ENCODE measurements around the gene ENDOD1. TPM values are rescaled to one million over a fixed set of nuclear protein-coding genes. Genes with fewer than 3 reads are reported as not detected.
A peak's percentile ranks its signal among the peaks of the same experiment; 100 is the strongest.

Gene ENDOD1
- total RNA-seq, 1 donor from 2014 or later: 30.4 TPM

DNA sequence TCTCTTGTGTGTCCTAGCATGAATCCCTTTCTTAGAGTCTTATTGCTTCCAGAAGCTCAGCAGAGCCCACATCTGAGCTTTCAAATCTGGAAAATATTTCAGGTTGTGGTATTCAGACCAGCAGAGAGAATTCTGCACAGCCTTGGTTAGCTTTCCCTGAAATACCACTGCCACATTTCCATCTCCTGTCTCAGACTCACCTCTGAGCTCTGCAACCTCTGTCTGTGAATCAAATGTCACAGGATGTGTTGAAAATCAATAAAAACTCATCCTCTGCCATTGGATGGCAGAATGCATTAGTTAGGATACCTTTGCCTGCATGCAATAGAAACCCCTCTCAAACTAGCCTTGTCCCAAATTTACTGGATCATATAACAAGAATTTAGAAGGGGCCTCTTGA is 47.7 kb downstream of the ENDOD1 start:
- no peaks in the 10 kb centered on the region for H3K4me1 ChIP-seq
- H3K9me3 ChIP-seq: no peaks in the 10 kb centered on the region
- intact Hi-C loops (cut with DNase I): no loop called here
- H3K4me3 ChIP-seq: no peak overlapping the region
- no peaks in the 10 kb centered on the region for H3K36me3 ChIP-seq
- no peak overlapping the region for H3K27ac ChIP-seq
- DNase-seq (no peak), ATAC-seq (no peak)
- no peaks in the 10 kb centered on the region for H3K27me3 ChIP-seq (ENCODE audit: low read depth)
- no peak for TF ChIP-seq CTCF (IDR thresholded peaks at IDR 0.05)

- no peak overlapping the region for H3K27ac ChIP-seq
- intact Hi-C loops (cut with DNase I): no loop called here
- no peaks in the 10 kb centered on the region for H3K9me3 ChIP-seq
- TF ChIP-seq CTCF (IDR thresholded peaks at IDR 0.05): no peak
- no peaks in the 10 kb centered on the region for H3K4me1 ChIP-seq
- H3K4me3 ChIP-seq: no peak overlapping the region
- DNase-seq (no peak), ATAC-seq (peak; percentile 43 to 48)
- H3K27me3 ChIP-seq (ENCODE audit: low read depth): no peaks in the 10 kb centered on the region
- H3K36me3 ChIP-seq: no peaks in the 10 kb centered on the region
Observed at GRCh38 chr11:95138448-95138847, 48.8 kb downstream of the ENDOD1 start.

- H3K9me3 ChIP-seq: no peaks in the 10 kb centered on the region
- H3K27ac ChIP-seq: no peak overlapping the region
- no peaks in the 10 kb centered on the region for H3K27me3 ChIP-seq (ENCODE audit: low read depth)
- no peak for TF ChIP-seq CTCF (IDR thresholded peaks at IDR 0.05)
- no peaks in the 10 kb centered on the region for H3K4me1 ChIP-seq
- DNase-seq: no peak
- intact Hi-C loops (cut with DNase I): no loop called here
- no peak for ATAC-seq
- H3K36me3 ChIP-seq: no peaks in the 10 kb centered on the region
- no peak overlapping the region for H3K4me3 ChIP-seq
Observed at GRCh38 chr11:95140397-95141033, 50.9 kb downstream of the ENDOD1 start.

DNA sequence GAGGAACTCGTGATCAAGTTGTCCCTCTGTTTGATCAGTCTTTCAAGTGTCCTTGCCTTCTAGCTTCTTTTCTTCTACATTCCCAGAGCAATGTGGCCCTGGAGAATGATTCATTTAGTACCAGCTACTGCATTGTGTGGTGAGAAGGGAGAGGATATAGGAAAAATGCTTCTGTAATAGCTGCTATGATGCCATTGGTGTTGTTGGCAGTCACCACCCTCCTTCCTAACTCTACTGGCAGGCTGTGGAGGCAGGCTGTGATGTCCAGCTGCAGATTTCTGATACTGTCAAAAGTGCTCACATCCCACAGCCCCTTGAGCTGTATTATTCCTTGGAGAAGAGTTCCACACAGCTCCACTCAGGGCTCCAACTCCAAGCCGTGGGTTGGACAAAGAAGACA is 52.8 kb downstream of the ENDOD1 start:
- no peak for ATAC-seq
- intact Hi-C loops (cut with DNase I): no loop called here
- no peaks in the 10 kb centered on the region for H3K27me3 ChIP-seq (ENCODE audit: low read depth)
- TF ChIP-seq CTCF (IDR thresholded peaks at IDR 0.05): no peak
- no peaks in the 10 kb centered on the region for H3K36me3 ChIP-seq
- DNase-seq: no peak
- H3K4me1 ChIP-seq: peaks cover 4% of the 10 kb centered on the region
- H3K4me3 ChIP-seq: no peak overlapping the region
- H3K9me3 ChIP-seq: no peaks in the 10 kb centered on the region
- no peak overlapping the region for H3K27ac ChIP-seq

DNA sequence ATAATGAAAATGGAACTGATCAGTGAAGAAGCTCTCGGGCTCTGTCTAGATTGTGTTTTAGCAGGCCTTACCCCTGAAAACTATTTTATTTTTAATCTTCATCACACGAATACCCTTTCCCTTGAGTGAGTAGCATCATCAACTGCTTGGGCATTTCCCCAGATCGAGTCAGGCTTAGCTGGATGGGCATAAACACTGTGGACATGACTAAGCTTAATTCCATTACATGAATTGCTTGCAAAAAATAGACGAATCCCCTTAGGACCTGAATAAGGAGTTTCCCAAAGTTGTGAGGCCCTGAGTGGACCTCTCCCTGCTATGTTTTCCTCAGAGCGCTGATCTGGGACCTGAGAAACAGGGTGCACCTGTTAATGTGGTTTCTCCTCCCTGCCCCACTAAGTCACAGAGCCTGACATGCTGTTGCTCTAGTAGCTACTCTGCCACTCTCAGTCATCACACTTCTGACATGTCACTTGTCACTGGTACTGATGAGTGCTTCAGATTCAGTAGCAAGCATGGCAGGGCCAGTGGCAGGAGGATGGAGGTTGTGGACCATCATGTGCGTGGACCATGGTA is 53.5 kb downstream of the ENDOD1 start:
- peaks cover 10% of the 10 kb centered on the region for H3K4me1 ChIP-seq
- ATAC-seq (no peak), DNase-seq (no peak)
- no peaks in the 10 kb centered on the region for H3K9me3 ChIP-seq
- H3K4me3 ChIP-seq: no peak overlapping the region
- no peaks in the 10 kb centered on the region for H3K36me3 ChIP-seq
- H3K27me3 ChIP-seq (ENCODE audit: low read depth): no peaks in the 10 kb centered on the region
- H3K27ac ChIP-seq: no peak overlapping the region
- intact Hi-C loops (cut with DNase I): no loop called here
- no peak for TF ChIP-seq CTCF (IDR thresholded peaks at IDR 0.05)
